Left ventricle myocardium superior (tissue), 1 donor: ENCODE measurements around the gene MTCL1. TPM values are rescaled to one million over a fixed set of nuclear protein-coding genes. Genes with fewer than 3 reads are reported as not detected.
A peak's percentile ranks its signal among the peaks of the same experiment; 100 is the strongest.

Experiments used
- ATAC-seq: fragments of 200-7000 bp; cut with Tn5 transposase; one replicate; pipeline ENCODE4 v1.9.1; 2020; ENCODE audit warnings: mild to moderate bottlenecking, moderate library complexity
- DNase-seq: peaks from one replicate; pipeline ENCODE4 v3.0.0-alpha.2; 2020
- intact Hi-C: fragments of 100-400 bp; cut with micrococcal nuclease; formaldehyde crosslinking; loops from one replicate; pipeline ENCODE4 v1.11.0; 2022
- total RNA-seq: library from RNA; stranded (reverse); fragmentation: NEBNext Ultra II Directional; extraction: Animal tissue kit (Norgen Biotek cat#: 25700); gene quantifications from one replicate; pipeline ENCODE4 v1.2.1, GENCODE V29; 2021
- donor health status: DM: no; HTN: yes; CAD: no; lungs with severe emphysema.

MTCL1 gene
- total RNA-seq, 1 donor from 2014 or later: 6.7 TPM

GRCh38 chr18:8781671-8782070, 76.3 kb downstream of the MTCL1 start:
- intact Hi-C loops: no loop called here
- DNase-seq (no peak), ATAC-seq (no peak)

- DNase-seq (no peak), ATAC-seq (no peak)
- intact Hi-C loops: no loop called here
Measured at GRCh38 chr18:8783335-8783993, 78.1 kb downstream of the MTCL1 start.

- intact Hi-C loops: no loop called here
- no peak for ATAC-seq
- DNase-seq: no peak
Measured at GRCh38 chr18:8783994-8784530, 78.7 kb downstream of the MTCL1 start.

GRCh38 chr18:8785261-8785660, 79.9 kb downstream of the MTCL1 start:
- DNase-seq (no peak), ATAC-seq (no peak)
- intact Hi-C loops: no loop called here

GRCh38 chr18:8785855-8786482, 80.6 kb downstream of the MTCL1 start:
- DNase-seq: no peak
- ATAC-seq: no peak
- intact Hi-C loops: no loop called here

- intact Hi-C loops: no loop called here
- DNase-seq (no peak), ATAC-seq (no peak)
Measured at GRCh38 chr18:8786483-8787370, 81.4 kb downstream of the MTCL1 start.

- DNase-seq (no peak), ATAC-seq (no peak)
- intact Hi-C loops: no loop called here
Measured at GRCh38 chr18:8787371-8787670, 82.0 kb downstream of the MTCL1 start.

GRCh38 chr18:8787794-8788193, 82.4 kb downstream of the MTCL1 start:
- intact Hi-C loops: no loop called here
- DNase-seq: no peak

GRCh38 chr18:8788503-8789429, 83.4 kb downstream of the MTCL1 start:
- no peak for ATAC-seq
- no peak for DNase-seq
- intact Hi-C loops: no loop called here

More at GRCh38 chr18:8787794-8788193, 82.4 kb downstream of the MTCL1 start:
- no peak for ATAC-seq

- DNase-seq (no peak), ATAC-seq (no peak)
- intact Hi-C loops: no loop called here
Measured at GRCh38 chr18:8791171-8791651, 85.9 kb downstream of the MTCL1 start.

- intact Hi-C loops: no loop called here
- ATAC-seq (no peak), DNase-seq (no peak)
Measured at GRCh38 chr18:8792688-8793316, 87.4 kb downstream of the MTCL1 start.

- DNase-seq: no peak
- intact Hi-C loops: no loop called here
- no peak for ATAC-seq
Measured at GRCh38 chr18:8793445-8794155, 88.2 kb downstream of the MTCL1 start.

GRCh38 chr18:8794156-8794933, 89.0 kb downstream of the MTCL1 start:
- DNase-seq (no peak), ATAC-seq (no peak)
- intact Hi-C loops: no loop called here

GRCh38 chr18:8794934-8795280, 89.6 kb downstream of the MTCL1 start:
- ATAC-seq: no peak
- intact Hi-C loops: no loop called here
- no peak for DNase-seq

- DNase-seq (no peak), ATAC-seq (no peak)
- intact Hi-C loops: no loop called here
Measured at GRCh38 chr18:8795586-8796325, 90.4 kb downstream of the MTCL1 start.

GRCh38 chr18:8797206-8797605, 91.8 kb downstream of the MTCL1 start:
- intact Hi-C loops: no loop called here

GRCh38 chr18:8799001-8799400, 93.6 kb downstream of the MTCL1 start:
- intact Hi-C loops: no loop called here
- peak; percentile 50 for DNase-seq

More at GRCh38 chr18:8797206-8797605, 91.8 kb downstream of the MTCL1 start:
- DNase-seq (no peak), ATAC-seq (no peak)

More at GRCh38 chr18:8799001-8799400, 93.6 kb downstream of the MTCL1 start:
- ATAC-seq: peak; percentile 59
